HG02763 (cell line): ENCODE results near the gene SH3GL1.

Experiments used
- ATAC-seq: cut with Tn5 transposase; IDR thresholded peaks from one replicate; pipeline ENCODE4 v1.9.1; 2021; ENCODE audit warnings: mild to moderate bottlenecking, moderate library complexity; ENCODE audit not compliant: unreplicated experiment

The SH3GL1 gene

DNA sequence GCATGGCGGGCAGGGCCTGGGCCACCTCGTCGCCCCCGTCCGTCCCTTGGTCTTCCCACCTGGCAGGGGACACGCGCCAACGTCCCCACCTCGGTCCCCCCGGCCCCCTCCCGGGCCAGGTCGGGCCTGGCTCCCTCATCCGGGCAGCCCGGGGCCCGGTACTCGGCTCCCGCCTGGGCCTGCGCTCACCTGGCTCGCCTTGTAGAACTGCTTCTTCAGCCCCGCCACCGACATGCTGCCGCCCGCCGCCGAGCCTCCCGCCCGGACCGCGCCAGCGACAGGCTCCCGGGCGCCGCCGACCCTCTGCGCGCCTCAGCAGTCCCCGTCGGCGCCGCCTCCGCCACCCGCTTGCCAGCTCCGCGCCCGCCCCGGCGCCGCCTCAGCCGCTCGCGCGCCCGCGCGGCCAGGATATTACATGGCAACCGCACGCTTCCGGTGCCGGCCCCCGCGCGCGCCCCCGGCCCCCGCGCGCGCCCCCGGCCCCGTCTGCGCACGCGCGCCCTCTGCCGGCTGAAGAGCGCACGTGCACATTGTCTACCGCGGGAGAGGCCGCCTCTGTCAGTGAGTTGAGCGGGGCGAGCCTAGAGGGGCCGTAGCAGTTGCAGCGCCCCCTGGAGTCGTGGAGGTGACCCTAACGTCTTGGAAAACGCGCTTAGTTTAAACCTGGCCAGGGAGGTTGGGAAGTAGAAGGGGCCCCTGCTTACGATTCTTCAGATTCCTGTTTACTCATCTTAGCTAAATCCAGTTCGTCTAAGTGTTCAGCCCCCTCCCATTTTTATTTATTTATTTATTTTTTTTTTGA, at the start of gene SH3GL1:
TSS of gene SH3GL1 (minus strand) at position 413 of the 802 bp plus-strand sequence. CDS start at position 234, 179 bp downstream.
- ATAC-seq, result peak; percentile 54

GRCh38 chr19:4449639-4450028, 49.3 kb upstream of the SH3GL1 start:
- ATAC-seq, result no peak

GRCh38 chr19:4449022-4449638, 48.8 kb upstream of the SH3GL1 start:
- no peak for ATAC-seq

DNA sequence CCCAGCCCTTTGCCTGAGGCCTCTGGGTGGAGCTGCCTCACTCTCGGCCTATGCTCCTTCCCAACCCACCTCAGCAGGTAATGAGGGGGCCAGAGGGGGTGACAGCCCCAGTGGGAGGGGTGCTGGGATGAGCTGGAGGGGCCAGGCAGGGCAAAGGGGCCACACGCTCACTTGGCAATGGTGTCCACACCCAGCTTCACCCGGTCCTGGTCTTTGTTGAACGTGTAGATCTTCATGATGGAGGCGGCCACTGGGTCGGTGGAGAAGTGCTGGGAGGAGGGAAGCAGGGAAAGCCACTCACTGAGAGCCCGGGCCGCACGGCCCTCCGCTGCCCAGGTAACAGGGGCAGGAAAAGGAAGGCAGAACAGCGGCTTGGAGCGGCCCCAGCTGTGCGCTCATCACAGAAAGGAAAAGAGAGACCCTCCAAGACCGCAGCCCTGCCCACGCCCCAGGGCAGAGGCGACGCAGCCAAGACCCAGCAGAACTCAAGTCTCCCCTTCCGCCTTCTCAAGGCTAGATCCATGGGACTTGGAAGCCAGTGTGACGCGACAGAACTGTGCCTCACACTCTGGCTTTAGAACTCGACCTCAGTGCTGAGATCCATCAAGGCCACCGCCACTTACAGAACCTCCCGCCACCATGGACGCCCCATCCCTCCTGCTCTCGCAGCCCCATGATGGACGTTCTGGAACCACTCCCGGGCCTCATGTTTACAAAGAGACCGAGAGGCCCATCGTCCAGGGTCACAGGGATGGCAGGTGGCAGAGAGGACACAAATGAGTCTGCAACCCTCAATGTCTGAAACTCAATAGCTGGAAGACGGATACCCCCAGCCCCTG, 48.0 kb upstream of the SH3GL1 start:
- no peak for ATAC-seq

DNA sequence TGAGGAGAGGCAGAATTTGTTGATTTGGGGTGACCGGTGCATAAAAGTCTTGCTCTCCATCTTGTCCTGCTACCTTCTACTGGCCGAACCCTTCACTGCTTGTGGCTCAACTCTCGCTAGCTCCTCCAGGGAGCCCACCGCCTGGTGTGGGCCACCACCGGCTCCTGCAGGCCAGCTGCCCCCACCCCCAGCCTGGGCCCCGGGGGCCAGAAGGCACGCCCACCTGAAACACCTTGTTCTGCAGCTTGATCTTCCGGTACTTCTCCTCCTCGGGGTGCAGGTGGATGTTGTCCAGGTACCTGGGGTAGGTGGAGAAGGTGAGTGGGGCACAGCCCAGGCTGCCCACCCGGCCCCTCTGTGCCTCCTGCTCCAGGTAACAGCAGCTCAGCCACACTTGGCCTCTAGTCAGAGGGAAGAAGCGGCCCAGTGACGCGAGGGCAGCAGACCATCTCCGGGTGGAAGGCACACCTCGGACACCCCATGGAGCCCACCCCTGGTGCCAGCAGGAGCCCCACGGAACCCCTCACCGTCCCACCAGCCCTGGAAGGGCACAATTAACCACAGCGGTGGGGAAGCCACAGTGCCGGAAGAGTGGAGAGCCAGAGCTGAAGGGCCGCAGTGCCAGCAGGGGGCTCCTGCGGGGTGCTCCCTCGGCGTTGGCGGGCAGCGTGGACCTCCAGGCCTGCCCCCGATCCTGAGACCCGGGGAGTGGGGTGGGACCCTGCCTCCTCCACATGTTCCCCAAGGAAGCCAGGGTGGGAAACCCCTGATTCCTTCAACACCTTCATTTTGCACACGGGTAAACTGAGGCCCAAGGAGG, 47.2 kb upstream of the SH3GL1 start:
- no peak for ATAC-seq

DNA sequence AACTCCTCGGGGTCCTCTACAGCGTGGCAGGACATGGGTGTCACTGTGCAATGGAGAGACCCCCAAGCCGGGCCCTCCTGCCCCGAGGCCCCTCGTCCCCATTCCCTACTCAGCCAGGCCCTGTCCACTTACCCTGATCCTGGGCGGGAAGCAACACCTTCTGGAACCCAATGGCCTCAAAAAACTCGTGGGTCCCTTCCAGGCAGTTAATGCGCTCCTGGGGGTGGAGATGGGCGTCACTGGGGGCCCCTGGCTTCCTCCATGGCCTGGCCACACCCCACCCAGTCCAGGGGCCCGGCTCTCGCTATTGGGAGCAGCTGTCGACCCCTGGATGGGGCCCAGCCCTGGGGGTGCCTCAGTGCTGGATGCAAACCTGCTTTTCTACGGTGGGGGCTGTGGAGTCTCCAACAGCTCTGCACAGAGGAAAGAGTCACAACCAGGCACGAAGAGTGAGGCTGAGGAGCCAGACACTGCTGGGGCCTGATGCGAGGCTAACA, 46.4 kb upstream of the SH3GL1 start:
- ATAC-seq, result no peak

DNA sequence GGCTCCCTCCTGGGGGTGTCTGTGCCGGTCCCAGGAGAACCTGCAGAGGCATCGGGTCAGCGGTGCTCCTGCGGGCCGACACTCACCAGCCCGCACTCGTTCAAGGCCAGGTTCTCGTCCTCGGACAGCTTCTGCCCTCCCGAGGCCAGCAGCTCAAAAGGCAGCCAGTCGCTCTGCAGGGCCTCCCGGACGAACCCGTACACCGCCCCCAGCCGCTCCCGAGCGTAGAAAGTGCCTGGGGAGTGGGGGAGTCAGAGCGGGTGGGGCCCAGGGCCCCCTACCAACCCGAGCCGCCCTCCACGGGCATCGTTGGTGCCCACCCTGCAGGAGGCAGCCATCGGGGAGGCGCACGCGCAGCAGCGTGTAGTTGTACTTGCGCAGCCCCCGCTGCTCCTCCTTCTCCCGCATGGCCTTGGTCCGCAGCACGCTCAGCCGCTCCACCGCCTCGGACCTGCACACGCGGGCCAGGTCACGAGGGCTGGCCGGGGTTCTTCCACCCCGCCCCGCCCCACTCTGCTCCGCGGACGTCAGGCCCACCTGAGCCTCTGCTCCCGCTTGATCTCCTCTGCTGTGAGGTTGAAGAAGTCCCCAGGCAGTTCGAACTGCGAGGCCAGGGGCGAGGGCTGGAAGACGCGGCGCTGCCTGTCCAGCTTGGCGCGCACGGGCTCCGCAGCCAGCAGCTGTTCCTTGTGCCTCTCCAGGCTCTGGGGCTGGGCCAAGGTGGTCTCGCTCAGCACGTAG, 45.8 kb upstream of the SH3GL1 start:
- no peak for ATAC-seq

DNA sequence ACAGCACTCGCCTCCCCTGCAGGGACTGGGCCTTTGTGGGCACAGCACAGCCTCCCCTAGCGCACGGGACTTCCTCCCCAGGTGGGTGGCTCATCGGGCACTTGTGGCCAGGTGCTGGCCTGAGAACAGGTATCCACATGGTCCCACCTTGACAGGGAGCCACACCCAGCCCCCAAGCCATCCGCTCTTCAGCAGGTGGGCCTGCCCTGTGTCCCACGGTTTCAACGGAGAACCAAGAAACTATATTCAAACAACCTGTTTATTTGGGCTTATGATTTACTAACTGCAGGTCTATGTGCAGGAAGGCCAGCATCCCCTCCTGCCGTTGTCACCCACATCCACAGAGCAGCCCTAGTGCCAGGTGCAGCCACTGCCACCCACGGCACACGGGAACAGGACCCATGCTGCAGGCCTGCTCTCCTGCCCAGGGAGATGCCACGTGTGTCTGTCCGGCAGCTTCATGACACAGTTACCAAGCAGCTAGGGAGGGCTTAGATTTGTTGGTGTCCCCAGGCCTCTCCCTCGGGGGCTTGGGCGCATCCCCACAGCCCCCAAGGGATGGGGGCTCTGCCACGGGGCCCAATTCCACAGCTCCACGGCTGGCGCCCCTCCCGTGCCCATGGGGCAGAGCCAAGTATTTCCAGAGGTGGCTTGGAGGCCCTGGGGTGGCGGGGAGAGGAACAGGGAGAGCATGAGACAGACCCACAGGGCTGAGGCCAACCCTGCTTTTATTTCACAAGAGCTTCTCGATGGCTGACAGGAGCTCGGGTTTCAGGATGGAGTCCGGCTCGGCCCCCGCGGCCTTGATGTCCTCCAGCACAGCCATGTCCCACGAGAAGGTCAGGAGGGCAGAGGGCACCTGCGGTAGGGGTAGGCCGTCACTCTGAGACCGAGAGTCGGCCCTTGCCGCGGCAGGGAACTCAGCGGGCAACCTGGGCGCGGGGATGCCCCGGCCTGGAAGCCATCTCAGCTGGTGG, 44.7 kb upstream of the SH3GL1 start:
- no peak for ATAC-seq

DNA sequence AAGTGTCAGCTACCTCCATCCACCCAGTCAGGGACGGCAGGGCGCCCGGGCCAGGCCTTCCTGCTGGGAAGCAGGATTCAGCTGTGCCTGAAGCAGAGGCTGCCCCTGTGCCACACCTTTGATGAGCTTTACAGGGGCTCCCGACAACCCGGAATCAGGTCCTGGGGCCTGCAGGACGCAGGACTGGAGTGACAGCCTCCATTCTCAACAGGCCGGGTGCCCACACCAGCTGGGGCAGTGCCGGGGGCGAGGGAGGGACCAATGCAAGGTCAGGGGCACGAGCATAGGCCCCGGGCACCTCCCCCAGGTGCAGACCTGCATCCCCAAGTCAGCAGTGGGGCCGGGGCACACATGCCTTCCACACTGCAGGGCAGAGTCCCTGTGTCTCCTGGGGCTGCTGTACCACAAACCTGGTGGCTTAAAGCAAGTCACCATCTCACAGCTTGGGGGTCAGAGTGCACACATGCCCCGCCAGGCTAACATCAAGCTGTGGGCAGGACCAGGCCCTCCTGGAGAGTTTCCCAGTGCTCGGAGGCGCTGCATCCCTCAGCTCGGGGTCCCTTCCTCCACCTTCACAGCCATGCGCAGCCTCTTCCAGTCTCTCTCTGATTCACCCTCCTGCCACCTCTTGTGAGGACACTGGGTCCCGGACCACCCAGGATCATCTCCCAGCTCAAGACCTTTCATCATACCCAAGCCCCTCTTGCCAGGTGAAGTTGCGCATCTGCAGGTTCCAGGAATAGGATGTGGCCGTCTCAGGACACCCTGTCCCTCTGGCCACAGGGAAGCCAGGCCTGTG, 43.8 kb upstream of the SH3GL1 start:
- ATAC-seq, result no peak

DNA sequence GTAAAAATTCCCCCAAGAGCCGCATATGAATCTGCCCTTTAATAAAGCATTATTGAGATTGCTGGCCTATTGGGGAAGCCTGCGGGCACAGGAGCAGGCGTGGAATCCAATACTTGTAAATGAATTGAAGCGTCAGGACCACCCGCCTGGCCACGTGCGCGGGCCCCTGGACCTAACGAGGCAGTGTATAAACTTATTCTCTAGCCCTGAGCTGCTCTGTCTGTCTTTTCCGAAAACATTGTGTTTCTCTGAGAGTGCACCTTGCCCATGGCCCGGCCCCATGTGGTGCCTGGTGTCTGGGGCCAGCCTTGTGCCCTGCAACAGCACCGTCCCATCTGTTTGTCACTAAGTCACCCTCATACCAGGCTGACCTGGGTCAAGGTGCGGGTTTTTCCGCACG, 42.8 kb upstream of the SH3GL1 start:
- ATAC-seq, result no peak

DNA sequence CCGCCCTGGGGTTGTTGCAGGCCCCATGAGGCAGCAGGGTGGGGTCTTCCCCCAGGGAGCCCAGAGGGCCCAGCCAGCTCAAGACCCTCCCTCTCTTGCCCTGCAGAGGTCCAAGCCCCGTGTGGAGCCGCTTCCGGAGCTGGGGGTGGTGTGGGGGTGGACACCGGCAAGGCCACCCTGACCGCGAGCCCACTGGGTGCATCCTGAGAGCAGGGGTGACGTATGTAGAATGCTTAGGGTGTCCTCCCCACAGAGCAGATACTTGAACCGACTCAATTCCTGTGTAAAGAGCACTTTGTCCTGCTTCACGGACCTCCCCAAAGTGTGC, 42.4 kb upstream of the SH3GL1 start:
- ATAC-seq, result no peak

DNA sequence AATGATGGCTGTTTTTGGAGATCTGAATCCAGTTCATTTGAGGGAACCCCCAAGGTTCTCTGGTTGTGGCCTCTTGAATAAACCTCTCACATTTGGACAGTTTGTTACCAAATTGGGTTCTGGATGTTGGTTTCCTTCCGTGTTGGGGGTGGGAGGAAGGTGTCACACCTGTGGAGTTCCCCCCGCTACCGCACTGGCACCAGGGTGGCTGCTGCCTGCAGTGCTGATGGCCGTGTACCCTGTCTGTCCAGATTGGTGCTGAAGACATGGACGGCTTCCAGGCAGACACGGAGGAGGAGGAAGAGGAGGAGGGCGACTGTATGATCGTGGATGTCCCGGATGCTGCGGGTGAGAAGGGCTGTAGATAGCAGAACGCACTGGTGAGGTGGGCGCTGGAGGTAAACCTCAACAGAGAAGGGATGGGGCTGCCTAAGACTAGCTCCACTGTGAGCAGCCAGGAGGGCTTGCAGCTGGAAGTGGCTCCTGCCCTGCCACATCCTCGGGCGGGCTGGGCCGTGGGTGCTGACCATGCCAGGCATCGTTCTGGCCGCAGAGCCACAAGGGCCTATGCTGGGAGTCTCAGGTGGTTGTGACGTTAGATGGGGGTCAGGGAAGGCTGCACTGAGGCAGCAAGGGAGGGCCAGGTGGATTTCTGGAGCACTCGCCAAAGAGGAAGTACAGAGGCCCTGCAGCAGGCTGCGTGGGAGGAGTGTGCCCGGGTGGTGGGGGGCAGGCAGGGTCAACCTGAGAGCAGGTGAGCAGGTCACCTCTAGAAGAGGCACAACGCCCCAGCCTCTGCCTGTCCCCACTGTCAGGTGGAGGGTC, 41.9 kb upstream of the SH3GL1 start:
- ATAC-seq, result no peak

DNA sequence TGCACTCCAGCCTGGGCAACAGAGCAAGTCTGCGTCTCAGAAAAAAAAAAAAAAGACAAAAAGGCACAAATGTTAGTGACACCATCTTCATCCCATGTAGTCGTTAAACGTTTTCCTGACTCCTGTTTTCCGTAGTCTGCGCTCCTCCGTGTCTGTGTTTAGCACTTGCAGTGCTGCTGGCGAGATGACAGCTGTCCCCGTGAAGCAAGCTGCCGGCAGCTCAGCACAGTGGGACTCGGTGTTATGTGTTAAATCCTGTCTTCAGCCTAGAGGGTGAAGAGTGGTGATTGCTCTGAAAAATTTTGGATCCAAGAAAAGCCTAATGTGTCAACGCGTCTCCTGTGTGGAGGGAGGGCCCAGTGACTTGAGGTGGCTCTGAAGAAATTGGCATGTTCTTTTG, 38.9 kb upstream of the SH3GL1 start:
- no peak for ATAC-seq

GRCh38 chr19:4437103-4437502, 36.8 kb upstream of the SH3GL1 start:
- no peak for ATAC-seq

- ATAC-seq, result no peak
These were observed 35.9 kb upstream of the SH3GL1 start for GRCh38 chr19:4436231-4436630.

DNA sequence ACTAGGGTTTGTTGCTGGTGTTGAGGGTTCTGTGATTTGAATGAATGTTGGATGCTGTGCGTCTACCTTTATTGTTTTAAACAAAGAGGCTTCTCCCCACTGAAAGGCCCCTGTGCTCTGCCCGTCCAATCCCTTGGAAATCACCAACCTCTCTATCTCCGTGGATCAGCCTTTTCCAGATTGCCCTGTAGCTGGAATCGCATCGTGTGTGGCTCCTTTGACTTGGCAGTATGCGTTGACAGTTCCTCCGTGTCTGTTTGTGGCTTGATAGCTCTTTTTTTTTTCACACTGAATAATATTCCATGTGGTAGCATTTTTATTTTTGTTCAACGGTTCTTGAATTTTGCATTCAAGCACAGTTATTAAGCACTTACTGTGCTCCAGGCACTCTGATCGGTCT, 34.0 kb upstream of the SH3GL1 start:
- no peak for ATAC-seq

GRCh38 chr19:4432918-4433506, 32.7 kb upstream of the SH3GL1 start:
- no peak for ATAC-seq
